GM12865 (cell line): ENCODE results near the gene ELMO1.

Experiments
- DNase-seq: peaks from one replicate; pipeline ENCODE4 v3.0.0; 2010; ENCODE audit warnings: low read depth
- H3K4me3 ChIP-seq: 2 replicates; pipeline ENCODE4 v1.5.1; 2011; ENCODE audit warnings: mild to moderate bottlenecking, low read depth, low read length, control low read depth
- CTCF ChIP-seq: IDR thresholded peaks from 2 replicates; pipeline ENCODE4 v1.5.1; 2011; ENCODE audit warnings: low read length, control low read depth, low read depth, inconsistent platforms; ENCODE audit not compliant: insufficient read depth; ENCODE audit errors: missing control alignments

The ELMO1 gene

GRCh38 chr7:37433166-37433565 is 15.5 kb downstream of the ELMO1 start:
- no peak for DNase-seq
- no peak overlapping the region for H3K4me3 ChIP-seq
- no peak for TF ChIP-seq CTCF

- TF ChIP-seq CTCF, result no peak
- H3K4me3 ChIP-seq, result no peak overlapping the region
- DNase-seq, result no peak
Measured at GRCh38 chr7:37432281-37432920, 16.3 kb downstream of the ELMO1 start.

- no peak for DNase-seq
- H3K4me3 ChIP-seq, result no peak overlapping the region
- TF ChIP-seq CTCF, result no peak
Measured at GRCh38 chr7:37431413-37431812, 17.3 kb downstream of the ELMO1 start.

GRCh38 chr7:37430640-37431039 is 18.0 kb downstream of the ELMO1 start:
- no peak for DNase-seq
- no peak for TF ChIP-seq CTCF
- no peak overlapping the region for H3K4me3 ChIP-seq

- TF ChIP-seq CTCF, result no peak
- H3K4me3 ChIP-seq, result no peak overlapping the region
- no peak for DNase-seq
Measured at GRCh38 chr7:37430171-37430570, 18.5 kb downstream of the ELMO1 start.

- no peak for DNase-seq
- TF ChIP-seq CTCF, result no peak
- H3K4me3 ChIP-seq, result no peak overlapping the region
Measured at GRCh38 chr7:37429435-37429791, 19.3 kb downstream of the ELMO1 start.
